ENCODE data around the gene KIF3A.

KIF3A gene

GRCh38 chr5:132752581-132753125 lies 15.3 kb upstream of the KIF3A start:
- TF ChIP-seq CTCF (IDR thresholded peaks at IDR 0.05; ENCODE audit: low read depth, low read length, poor library complexity, severe bottlenecking) (no peak), EZH2phosphoT487 (IDR thresholded peaks at IDR 0.05; ENCODE audit: borderline replicate concordance, low read length) (no peak)
- H3K79me2 ChIP-seq (ENCODE audit: control insufficient read depth, low read length): no peaks in the 10 kb centered on the region
- no peaks in the 10 kb centered on the region for H3F3A ChIP-seq (ENCODE audit: control insufficient read depth, insufficient read depth)
- H4K20me1 ChIP-seq (ENCODE audit: control insufficient read depth, insufficient read depth, low read depth, low read length): no peaks in the 10 kb centered on the region
- H3K4me2 ChIP-seq (ENCODE audit: low read length): no peak overlapping the region
- peaks cover 38% of the 10 kb centered on the region for H3K27me3 ChIP-seq (ENCODE audit: control insufficient read depth, low read length)
- peaks cover 1% of the 10 kb centered on the region for H3K4me1 ChIP-seq (ENCODE audit: control insufficient read depth, low read length)
- no peaks in the 10 kb centered on the region for H3K36me3 ChIP-seq (ENCODE audit: control insufficient read depth, low read length)
- no peaks in the 10 kb centered on the region for H3K9me3 ChIP-seq (ENCODE audit: control insufficient read depth, insufficient read depth, low read length)
- no peak overlapping the region for H3K4me3 ChIP-seq (ENCODE audit: low read length)
- H3K27ac ChIP-seq (ENCODE audit: low read depth, low read length): no peak overlapping the region
- no peaks in the 10 kb centered on the region for H3K9me2 ChIP-seq (replicated peaks; ENCODE audit: control insufficient read depth, low read length)

- no peak overlapping the region for H3K4me2 ChIP-seq (ENCODE audit: low read length)
- no peaks in the 10 kb centered on the region for H4K20me1 ChIP-seq (ENCODE audit: control insufficient read depth, insufficient read depth, low read depth, low read length)
- H3K9me2 ChIP-seq (replicated peaks; ENCODE audit: control insufficient read depth, low read length): no peaks in the 10 kb centered on the region
- no peak overlapping the region for H3K27ac ChIP-seq (ENCODE audit: low read depth, low read length)
- peaks cover 7% of the 10 kb centered on the region for H3K4me1 ChIP-seq (ENCODE audit: control insufficient read depth, low read length)
- H3K4me3 ChIP-seq (ENCODE audit: low read length): no peak overlapping the region
- peaks cover 43% of the 10 kb centered on the region for H3K27me3 ChIP-seq (ENCODE audit: control insufficient read depth, low read length)
- no peaks in the 10 kb centered on the region for H3K36me3 ChIP-seq (ENCODE audit: control insufficient read depth, low read length)
- H3K79me2 ChIP-seq (ENCODE audit: control insufficient read depth, low read length): no peaks in the 10 kb centered on the region
- TF ChIP-seq EZH2phosphoT487 (IDR thresholded peaks at IDR 0.05; ENCODE audit: borderline replicate concordance, low read length): no peak
- TF ChIP-seq CTCF (IDR thresholded peaks at IDR 0.05; ENCODE audit: low read depth, low read length, poor library complexity, severe bottlenecking): no peak
- H3F3A ChIP-seq (ENCODE audit: control insufficient read depth, insufficient read depth): no peaks in the 10 kb centered on the region
- H3K9me3 ChIP-seq (ENCODE audit: control insufficient read depth, insufficient read depth, low read length): no peaks in the 10 kb centered on the region
These were observed 14.7 kb upstream of the KIF3A start for GRCh38 chr5:132751971-132752580.

GRCh38 chr5:132751444-132751843 lies 14.1 kb upstream of the KIF3A start:
- H3K4me1 ChIP-seq (ENCODE audit: control insufficient read depth, low read length): peaks cover 10% of the 10 kb centered on the region
- no peaks in the 10 kb centered on the region for H3F3A ChIP-seq (ENCODE audit: control insufficient read depth, insufficient read depth)
- H3K79me2 ChIP-seq (ENCODE audit: control insufficient read depth, low read length): no peaks in the 10 kb centered on the region
- peaks cover 47% of the 10 kb centered on the region for H3K27me3 ChIP-seq (ENCODE audit: control insufficient read depth, low read length)
- no peak overlapping the region for H3K4me2 ChIP-seq (ENCODE audit: low read length)
- no peaks in the 10 kb centered on the region for H3K36me3 ChIP-seq (ENCODE audit: control insufficient read depth, low read length)
- H3K4me3 ChIP-seq (ENCODE audit: low read length): no peak overlapping the region
- H3K9me2 ChIP-seq (replicated peaks; ENCODE audit: control insufficient read depth, low read length): no peaks in the 10 kb centered on the region
- no peak overlapping the region for H3K27ac ChIP-seq (ENCODE audit: low read depth, low read length)
- TF ChIP-seq CTCF (IDR thresholded peaks at IDR 0.05; ENCODE audit: low read depth, low read length, poor library complexity, severe bottlenecking) (no peak), EZH2phosphoT487 (IDR thresholded peaks at IDR 0.05; ENCODE audit: borderline replicate concordance, low read length) (no peak)
- no peaks in the 10 kb centered on the region for H3K9me3 ChIP-seq (ENCODE audit: control insufficient read depth, insufficient read depth, low read length)
- H4K20me1 ChIP-seq (ENCODE audit: control insufficient read depth, insufficient read depth, low read depth, low read length): no peaks in the 10 kb centered on the region
